GM12875 (cell line): ENCODE results near the gene PIP4K2A.
"Not testable (repeated sequence)": the region's sequence is repeated elsewhere in the genome, so short reads cannot be mapped to it uniquely, and the experiment has no call there.

Experiments
- H3K4me3 ChIP-seq: one replicate; pipeline ENCODE4 v1.5.1; 2011; ENCODE audit warnings: low read depth, low read length, control low read depth
- TF ChIP-seq, protein P1 (sequence below): IDR thresholded peaks from 2 replicates; pipeline ENCODE4 v1.5.1; 2011; ENCODE audit warnings: low read depth, mild to moderate bottlenecking, control low read depth, inconsistent platforms, low read length, moderate library complexity, borderline replicate concordance; ENCODE audit not compliant: insufficient read depth

The PIP4K2A gene

GRCh38 chr10:22508214-22508613 is 206.2 kb downstream of the PIP4K2A start:
- not testable (repeated sequence) for H3K4me3 ChIP-seq

DNA sequence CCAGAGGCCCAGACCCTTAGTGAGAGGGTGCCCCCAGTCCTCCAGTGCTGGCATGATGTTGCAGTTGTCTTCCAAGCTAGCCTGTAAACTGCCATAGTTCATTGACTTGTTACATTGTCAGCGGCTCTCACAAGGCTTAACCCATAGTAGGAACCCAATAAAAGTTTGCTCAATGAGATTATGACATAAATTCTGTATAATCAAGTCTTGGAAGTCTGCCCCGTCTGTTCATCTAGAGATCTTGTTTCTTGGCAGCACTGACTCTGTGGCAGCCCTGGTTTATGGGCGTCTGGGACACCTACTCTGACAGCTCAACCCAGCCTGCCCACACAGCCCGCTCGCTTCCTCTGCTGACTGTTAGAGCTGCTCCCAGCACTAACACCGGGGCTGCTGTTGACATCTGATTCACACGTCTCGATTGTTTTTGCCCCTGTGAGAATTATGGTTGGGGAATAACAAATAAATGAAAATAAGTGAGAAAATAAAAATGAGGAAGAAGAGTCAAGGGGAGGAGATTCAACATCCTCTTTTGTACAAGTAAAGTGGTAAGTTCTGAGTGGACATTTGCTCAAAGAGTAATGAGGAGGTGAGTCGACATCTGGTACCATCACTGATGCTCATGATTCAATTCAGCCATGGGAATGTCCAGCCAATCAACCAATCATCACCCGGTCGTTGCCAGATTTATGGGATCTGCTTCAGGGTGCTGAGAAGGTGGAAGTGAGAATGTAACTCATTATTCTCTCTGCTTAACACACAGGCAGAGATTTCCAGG is 208.3 kb downstream of the PIP4K2A start:
- TF ChIP-seq, protein P1, sequence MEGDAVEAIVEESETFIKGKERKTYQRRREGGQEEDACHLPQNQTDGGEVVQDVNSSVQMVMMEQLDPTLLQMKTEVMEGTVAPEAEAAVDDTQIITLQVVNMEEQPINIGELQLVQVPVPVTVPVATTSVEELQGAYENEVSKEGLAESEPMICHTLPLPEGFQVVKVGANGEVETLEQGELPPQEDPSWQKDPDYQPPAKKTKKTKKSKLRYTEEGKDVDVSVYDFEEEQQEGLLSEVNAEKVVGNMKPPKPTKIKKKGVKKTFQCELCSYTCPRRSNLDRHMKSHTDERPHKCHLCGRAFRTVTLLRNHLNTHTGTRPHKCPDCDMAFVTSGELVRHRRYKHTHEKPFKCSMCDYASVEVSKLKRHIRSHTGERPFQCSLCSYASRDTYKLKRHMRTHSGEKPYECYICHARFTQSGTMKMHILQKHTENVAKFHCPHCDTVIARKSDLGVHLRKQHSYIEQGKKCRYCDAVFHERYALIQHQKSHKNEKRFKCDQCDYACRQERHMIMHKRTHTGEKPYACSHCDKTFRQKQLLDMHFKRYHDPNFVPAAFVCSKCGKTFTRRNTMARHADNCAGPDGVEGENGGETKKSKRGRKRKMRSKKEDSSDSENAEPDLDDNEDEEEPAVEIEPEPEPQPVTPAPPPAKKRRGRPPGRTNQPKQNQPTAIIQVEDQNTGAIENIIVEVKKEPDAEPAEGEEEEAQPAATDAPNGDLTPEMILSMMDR = no peak
- no peak overlapping the region for H3K4me3 ChIP-seq

GRCh38 chr10:22504766-22505165 is 209.6 kb downstream of the PIP4K2A start:
- H3K4me3 ChIP-seq = no peak overlapping the region
- TF ChIP-seq, protein P1 = no peak

DNA sequence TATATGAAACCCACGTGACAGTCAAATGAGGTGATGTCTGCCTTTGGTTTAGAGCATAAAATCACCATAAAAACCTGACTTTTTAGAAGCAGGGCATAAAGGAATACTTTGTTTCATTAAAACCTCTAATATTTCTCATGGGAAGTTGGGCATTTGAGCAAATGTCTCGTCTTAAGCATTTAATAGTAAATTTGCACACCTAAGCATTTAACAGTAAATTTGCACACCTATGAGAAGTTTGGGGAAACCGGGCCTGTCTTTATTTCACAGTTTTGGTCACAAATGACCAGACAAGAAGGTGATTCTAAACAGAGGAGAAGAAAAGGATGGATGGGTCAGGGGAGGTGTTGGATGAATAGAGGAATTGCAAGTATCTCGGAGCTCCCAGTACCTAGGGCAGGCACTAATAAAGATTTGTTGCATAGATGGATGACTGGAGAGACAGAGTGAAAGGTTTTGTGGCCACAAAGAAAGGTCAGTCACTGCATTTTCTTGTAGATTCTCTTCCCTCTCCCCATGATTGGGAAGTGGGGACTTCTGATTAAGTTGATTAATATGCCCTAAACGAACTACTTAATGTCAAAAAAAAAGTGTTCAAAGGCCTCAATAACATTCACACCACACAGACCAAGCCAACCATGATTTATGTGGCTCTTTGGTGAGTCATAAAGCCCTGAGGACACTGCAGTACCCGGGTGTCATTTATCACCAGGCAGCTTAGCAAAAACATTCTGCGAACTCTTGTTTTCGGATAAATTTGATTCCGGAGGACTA is 210.9 kb downstream of the PIP4K2A start:
- H3K4me3 ChIP-seq = no peak overlapping the region
- TF ChIP-seq, protein P1 = no peak

DNA sequence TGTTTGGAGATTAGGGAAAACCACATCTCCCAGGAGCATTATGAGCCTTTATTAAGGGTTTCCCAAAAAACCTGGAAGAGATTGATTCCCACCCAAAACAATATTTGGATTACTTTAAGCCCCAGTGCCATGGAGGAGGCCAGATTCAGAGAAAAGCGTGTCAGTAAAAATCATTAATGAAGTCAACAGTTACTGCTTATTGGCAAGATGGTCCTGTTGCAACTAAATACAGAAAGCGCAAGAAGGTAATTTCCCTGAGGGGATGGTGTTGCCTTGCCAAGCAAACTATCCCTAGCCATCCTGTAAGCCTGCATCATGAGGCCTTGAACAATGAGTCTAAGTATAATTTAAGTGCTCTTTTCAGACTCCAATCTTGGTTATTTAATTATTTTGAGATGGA is 212.5 kb downstream of the PIP4K2A start:
- TF ChIP-seq, protein P1 = no peak
- H3K4me3 ChIP-seq = no peak overlapping the region

- TF ChIP-seq, protein P1 = no peak
- no peak overlapping the region for H3K4me3 ChIP-seq
Observed at GRCh38 chr10:22501413-22501812, 213.0 kb downstream of the PIP4K2A start.

- TF ChIP-seq, protein P1 = no peak
- H3K4me3 ChIP-seq = no peak overlapping the region
Observed at GRCh38 chr10:22500656-22501340, 213.6 kb downstream of the PIP4K2A start.

- not testable (repeated sequence) for H3K4me3 ChIP-seq
Observed at GRCh38 chr10:22499973-22500372, 214.4 kb downstream of the PIP4K2A start.
